Calu3 (cell line): Measurements from ENCODE around the gene GHSR. TPM values are rescaled to one million over a fixed set of nuclear protein-coding genes. Genes with fewer than 3 reads are reported as not detected.

Experiments used
- BruUV-seq: library from RNA; stranded (reverse); fragments of 400-500 nt; replicated peaks from 2 replicates; lab custom pipeline; 2021; lab: Mats Ljungman, UMichigan
- CTCF ChIA-PET: fragments of 300-600 bp; sonication (Branson Sonifier 250); formaldehyde crosslinking; loops from one replicate; lab custom pipeline; 2022; ENCODE audit warnings: antibody characterized with exemption; lab: Charles Lee
- DNase-seq: peaks from one replicate; pipeline ENCODE4 v3.0.0; 2022
- H3K27ac Mint-ChIP-seq: one replicate; pipeline ENCODE4 v1.8.0; 2022; ENCODE audit warnings: mixed read lengths; ENCODE audit not compliant: unreplicated experiment
- H3K27me3 Mint-ChIP-seq: one replicate; pipeline ENCODE4 v1.8.0; 2022; ENCODE audit warnings: mixed read lengths; ENCODE audit not compliant: unreplicated experiment
- H3K36me3 Mint-ChIP-seq: one replicate; pipeline ENCODE4 v1.8.0; 2022; ENCODE audit warnings: mild to moderate bottlenecking, moderate library complexity, mixed read lengths; ENCODE audit not compliant: insufficient read depth, unreplicated experiment
- H3K4me1 Mint-ChIP-seq: one replicate; pipeline ENCODE4 v1.8.0; 2022; ENCODE audit warnings: mild to moderate bottlenecking, low read depth, mixed read lengths; ENCODE audit not compliant: unreplicated experiment
- H3K4me3 Mint-ChIP-seq: one replicate; pipeline ENCODE4 v1.8.0; 2022; ENCODE audit warnings: mild to moderate bottlenecking, low read depth, moderate library complexity, mixed read lengths; ENCODE audit not compliant: unreplicated experiment
- H3K9me3 Mint-ChIP-seq: one replicate; pipeline ENCODE4 v1.8.0; 2022; ENCODE audit warnings: low read depth, mixed read lengths; ENCODE audit not compliant: unreplicated experiment
- intact Hi-C: fragments of 100-400 bp; cut with micrococcal nuclease; formaldehyde crosslinking; loops from one replicate; pipeline ENCODE4 v1.10.0; 2022; ENCODE audit not compliant: unreplicated experiment
- total RNA-seq: library from RNA; stranded (reverse); gene quantifications from 2 replicates; pipeline ENCODE4 v1.2.3, GENCODE V29; 2022
- TF ChIP-seq, protein P1 (sequence below): fragments of 200-600 bp; IDR thresholded peaks from one replicate; pipeline ENCODE4 v1.8.0; 2022; ENCODE audit warnings: antibody characterized with exemption; ENCODE audit not compliant: unreplicated experiment

Gene GHSR
- total RNA-seq, 1 experiment from 2014 or later: not detected

DNA sequence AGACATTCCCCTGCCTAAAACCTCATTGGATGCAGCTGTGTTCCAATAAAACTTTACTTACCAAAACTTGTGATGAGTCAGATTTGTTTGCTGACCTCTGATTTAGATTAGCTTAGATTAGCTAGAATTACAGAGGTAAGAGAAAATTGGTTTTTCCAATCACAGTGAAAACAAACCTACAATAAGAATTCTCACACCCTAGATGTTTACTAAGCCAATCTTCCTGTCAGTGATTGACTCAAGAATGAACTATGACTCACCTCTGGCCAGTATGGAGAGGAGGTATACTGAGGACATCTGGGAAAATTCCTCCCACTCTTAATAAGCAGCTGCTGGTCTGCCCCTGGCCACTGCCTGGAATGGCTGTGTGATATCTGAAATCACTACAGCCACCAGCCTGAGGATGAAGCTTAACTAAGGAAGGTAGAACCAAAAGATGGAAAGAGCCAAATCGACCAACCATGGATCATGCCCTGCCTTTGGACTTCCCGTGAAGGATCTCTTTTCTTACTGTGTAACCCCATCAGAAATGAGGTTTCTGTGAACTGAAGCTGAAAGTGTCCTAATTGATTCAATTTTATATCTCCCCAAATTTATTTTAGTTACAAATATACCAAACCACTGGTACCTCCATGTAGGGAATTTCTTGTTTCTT, 19.0 kb upstream of the GHSR start:
- Mint-ChIP-seq H3K4me1 (peaks cover 44% of the 10 kb centered on the region), H3K36me3 (peaks cover 5% of the 10 kb centered on the region), H3K4me3 (peak overlapping the region; percentile 19), H3K9me3 (peaks cover 6% of the 10 kb centered on the region), H3K27me3 (no peaks in the 10 kb centered on the region), H3K27ac (peak overlapping the region; percentile 74)
- CTCF ChIA-PET: interaction anchor here (0.6 to 1.8 kb wide), 6 partner anchors 10 to 282 kb away, joined by 3 to 8 read pairs (median 6); no protein-coding TSS in a partner anchor
- TF ChIP-seq, protein P1, sequence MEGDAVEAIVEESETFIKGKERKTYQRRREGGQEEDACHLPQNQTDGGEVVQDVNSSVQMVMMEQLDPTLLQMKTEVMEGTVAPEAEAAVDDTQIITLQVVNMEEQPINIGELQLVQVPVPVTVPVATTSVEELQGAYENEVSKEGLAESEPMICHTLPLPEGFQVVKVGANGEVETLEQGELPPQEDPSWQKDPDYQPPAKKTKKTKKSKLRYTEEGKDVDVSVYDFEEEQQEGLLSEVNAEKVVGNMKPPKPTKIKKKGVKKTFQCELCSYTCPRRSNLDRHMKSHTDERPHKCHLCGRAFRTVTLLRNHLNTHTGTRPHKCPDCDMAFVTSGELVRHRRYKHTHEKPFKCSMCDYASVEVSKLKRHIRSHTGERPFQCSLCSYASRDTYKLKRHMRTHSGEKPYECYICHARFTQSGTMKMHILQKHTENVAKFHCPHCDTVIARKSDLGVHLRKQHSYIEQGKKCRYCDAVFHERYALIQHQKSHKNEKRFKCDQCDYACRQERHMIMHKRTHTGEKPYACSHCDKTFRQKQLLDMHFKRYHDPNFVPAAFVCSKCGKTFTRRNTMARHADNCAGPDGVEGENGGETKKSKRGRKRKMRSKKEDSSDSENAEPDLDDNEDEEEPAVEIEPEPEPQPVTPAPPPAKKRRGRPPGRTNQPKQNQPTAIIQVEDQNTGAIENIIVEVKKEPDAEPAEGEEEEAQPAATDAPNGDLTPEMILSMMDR: no peak
- peak; percentile 47 for DNase-seq
- no TSS peak for BruUV-seq
- intact Hi-C loops: no loop called here

DNA sequence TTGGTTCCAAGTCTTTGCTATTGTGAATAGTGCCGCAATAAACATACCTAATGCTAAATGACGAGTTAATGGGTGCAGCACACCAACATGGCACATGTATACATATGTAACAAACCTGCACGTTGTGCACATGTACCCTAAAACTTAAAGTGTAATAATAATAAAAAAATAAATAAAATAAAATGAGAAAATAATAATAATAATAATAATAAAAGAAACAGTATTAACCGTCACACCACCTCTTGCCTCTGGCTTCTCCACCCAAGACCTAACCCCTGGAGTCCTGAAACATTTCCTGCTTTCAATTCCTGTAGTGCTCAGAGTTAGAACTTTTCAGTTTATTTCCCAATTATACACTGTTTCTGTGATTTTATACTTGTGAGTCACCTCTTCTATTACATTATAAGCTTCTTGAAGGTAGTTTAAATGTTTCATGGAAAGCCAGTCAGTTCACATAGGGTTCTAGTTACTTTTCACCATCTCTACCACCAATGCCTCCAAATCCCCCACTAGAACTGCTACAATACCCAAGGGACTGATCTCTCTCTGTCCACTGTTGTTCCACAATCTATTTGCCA, 18.4 kb upstream of the GHSR start:
- Mint-ChIP-seq H3K9me3 (peaks cover 6% of the 10 kb centered on the region), H3K27ac (peak overlapping the region; percentile 74), H3K36me3 (peaks cover 5% of the 10 kb centered on the region), H3K4me1 (peaks cover 44% of the 10 kb centered on the region), H3K27me3 (no peaks in the 10 kb centered on the region), H3K4me3 (peak overlapping the region; percentile 19)
- BruUV-seq: no TSS peak
- intact Hi-C loops: no loop called here
- no peak for DNase-seq
- CTCF ChIA-PET: interaction anchor here (0.6 to 1.8 kb wide), 4 partner anchors 11 to 283 kb away, joined by 3 to 8 read pairs (median 6); no protein-coding TSS in a partner anchor
- TF ChIP-seq, protein P1: no peak

DNA sequence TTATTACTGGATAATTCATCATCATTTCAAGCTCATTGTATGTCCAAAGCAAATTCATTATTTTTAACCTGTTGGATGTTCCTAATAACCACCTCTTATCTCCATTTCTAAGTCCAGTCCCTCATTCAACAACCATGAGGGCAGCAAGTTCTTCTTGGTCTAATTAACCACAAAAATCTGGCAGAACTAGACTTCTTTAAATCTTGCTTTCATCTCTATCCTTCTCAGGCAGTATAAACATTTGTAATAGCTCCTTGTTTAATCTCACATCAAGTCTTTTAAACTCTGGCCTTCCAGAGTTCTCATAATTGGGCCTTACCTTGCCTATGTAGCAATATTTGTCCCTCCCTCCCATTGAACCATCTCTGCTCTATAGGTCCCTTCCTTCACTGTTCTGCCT, 17.0 kb upstream of the GHSR start:
- Mint-ChIP-seq H3K36me3 (peaks cover 5% of the 10 kb centered on the region), H3K4me1 (peaks cover 44% of the 10 kb centered on the region), H3K27ac (no peak overlapping the region), H3K27me3 (no peaks in the 10 kb centered on the region), H3K4me3 (no peak overlapping the region), H3K9me3 (peaks cover 6% of the 10 kb centered on the region)
- intact Hi-C loops: no loop called here
- TF ChIP-seq, protein P1: no peak
- CTCF ChIA-PET: no interaction called here
- BruUV-seq: no TSS peak
- no peak for DNase-seq

DNA sequence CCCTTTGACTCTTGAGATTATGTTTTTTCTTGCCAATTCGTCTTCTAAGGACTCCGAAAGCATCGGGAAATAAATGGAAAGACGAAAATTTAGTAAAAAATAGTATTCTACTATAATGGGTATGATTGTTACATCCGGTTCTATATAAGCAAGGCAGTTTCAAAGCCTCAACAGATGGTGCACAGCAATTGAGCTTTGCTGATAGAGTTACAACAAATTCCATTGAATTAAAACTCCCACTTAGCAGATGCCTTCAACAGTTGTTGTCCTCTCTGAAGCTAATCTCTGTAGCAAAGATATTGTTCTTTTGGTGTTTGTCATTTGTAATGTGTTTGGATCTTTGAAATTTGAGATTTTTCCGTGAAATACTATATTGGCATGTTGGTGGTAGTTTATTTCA, 16.1 kb upstream of the GHSR start:
- Mint-ChIP-seq H3K4me1 (peaks cover 44% of the 10 kb centered on the region), H3K4me3 (no peak overlapping the region), H3K9me3 (peaks cover 6% of the 10 kb centered on the region), H3K27ac (no peak overlapping the region), H3K36me3 (peaks cover 5% of the 10 kb centered on the region), H3K27me3 (no peaks in the 10 kb centered on the region)
- CTCF ChIA-PET: no interaction called here
- no peak for DNase-seq
- intact Hi-C loops: loop anchor here (5.0 kb wide), 1 partner anchor 57 kb away; no protein-coding TSS in a partner anchor
- BruUV-seq: no TSS peak
- TF ChIP-seq, protein P1: no peak
